HG03469 (cell line): Measurements from ENCODE around the gene GIT2.

ENCODE experiments used
- ATAC-seq: cut with Tn5 transposase; IDR thresholded peaks from one replicate; pipeline ENCODE4 v1.9.1; 2021; ENCODE audit warnings: mild to moderate bottlenecking, moderate library complexity, moderate number of reproducible peaks; ENCODE audit not compliant: unreplicated experiment

Gene GIT2

GRCh38 chr12:109983432-109984142 lies 12.6 kb downstream of the GIT2 start:
- no peak for ATAC-seq

DNA sequence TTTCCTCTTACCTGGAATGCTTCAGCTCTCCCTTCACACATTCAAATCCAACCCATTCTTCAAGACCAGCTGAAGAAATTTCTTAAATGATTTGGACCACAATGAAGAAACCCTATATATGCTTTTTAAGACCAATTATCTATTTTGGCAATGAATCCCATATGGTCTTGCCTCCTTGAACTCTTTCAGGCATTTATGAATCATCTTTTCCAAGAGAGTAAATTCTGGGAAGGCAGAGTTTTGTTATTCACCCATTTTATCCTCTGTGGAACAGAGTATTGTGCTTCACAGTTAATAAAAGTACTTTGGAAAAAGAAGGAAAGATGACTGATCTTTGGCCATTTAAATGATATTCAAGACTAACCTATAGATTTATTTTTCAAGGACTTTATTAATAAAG lies 14.0 kb downstream of the GIT2 start:
- ATAC-seq = no peak

DNA sequence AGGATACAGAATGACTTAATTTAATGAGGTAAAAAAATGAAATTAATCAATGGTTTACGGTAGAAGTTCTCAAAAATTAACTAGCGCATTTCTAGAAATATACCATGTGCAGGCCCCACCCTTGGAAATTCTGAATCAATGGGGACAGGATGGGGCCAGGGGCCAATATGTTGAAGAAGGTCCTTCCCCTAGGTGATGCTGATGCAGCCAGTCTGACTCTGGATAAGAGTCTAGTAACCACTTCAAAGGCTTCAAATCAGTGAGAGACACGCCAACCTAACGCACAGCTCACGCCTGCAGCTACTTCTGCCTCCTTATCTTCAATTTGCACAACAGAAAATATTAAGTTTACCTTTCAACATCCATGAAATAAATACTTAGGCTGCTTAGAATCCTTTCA lies 14.9 kb downstream of the GIT2 start:
- no peak for ATAC-seq

- no peak for ATAC-seq
These were observed 23.3 kb downstream of the GIT2 start for GRCh38 chr12:109972821-109973220.

GRCh38 chr12:109968801-109969200 lies 27.4 kb downstream of the GIT2 start:
- no peak for ATAC-seq

DNA sequence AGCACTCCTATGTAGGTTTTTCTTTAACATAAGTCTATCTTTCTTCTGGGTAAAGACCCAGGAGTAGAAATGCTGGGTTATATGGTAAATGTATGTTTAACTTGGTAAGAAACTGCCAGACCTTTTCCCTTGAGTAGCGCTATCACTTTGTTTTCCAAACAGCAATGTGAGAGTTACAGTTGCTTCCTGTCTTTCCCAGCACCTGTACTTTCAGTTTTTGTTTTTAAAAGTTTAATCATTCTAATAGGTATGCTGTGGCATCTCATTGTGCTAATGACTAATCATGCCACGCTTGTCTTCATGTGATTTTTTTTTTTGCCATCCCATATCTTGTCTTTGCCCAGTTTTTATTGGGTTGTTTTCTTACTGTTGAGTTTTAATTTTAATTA lies 28.1 kb downstream of the GIT2 start:
- no peak for ATAC-seq

- ATAC-seq = no peak
These were observed 28.7 kb downstream of the GIT2 start for GRCh38 chr12:109967383-109968031.

DNA sequence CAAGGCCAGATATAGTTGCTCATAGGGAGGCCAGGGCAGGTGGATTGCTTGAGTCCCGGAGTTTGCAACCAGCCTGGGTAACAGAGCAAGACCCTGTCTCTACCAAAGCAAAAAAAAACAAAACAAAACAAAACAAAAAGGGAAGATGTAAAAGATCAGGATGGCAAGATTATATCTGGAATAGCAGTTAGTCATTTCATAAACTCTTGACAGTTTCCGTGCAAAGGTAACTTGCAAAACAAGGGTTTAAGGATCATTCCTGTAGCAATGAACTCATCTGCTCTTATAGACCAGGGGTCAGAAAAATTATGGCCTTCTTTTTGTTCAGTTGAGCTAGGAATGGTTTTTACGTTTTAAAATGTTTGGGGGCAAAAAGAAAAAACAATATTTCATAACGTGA lies 29.6 kb downstream of the GIT2 start:
- no peak for ATAC-seq

- ATAC-seq = no peak
These were observed 32.3 kb downstream of the GIT2 start for GRCh38 chr12:109963743-109964429.

DNA sequence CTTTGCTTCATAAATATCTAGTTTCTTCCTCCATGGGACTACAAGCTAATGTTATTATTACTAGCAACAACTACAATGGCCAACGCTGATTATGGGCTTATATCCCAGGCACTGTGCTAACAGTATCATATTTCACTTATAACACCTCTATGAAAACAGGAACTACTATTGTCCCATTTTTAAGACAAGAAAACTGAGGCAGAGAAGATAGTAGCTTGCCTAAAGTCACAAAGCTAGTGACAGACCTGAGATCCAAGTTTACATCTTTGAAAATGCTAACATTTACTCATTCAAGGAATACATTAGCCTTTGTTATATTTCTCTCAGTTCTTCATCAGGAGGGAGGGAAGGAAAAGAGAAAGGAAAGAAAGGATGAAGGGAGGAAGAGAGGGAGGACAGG lies 32.8 kb downstream of the GIT2 start:
- ATAC-seq = no peak

GRCh38 chr12:109962398-109962797 lies 33.8 kb downstream of the GIT2 start:
- ATAC-seq = no peak

DNA sequence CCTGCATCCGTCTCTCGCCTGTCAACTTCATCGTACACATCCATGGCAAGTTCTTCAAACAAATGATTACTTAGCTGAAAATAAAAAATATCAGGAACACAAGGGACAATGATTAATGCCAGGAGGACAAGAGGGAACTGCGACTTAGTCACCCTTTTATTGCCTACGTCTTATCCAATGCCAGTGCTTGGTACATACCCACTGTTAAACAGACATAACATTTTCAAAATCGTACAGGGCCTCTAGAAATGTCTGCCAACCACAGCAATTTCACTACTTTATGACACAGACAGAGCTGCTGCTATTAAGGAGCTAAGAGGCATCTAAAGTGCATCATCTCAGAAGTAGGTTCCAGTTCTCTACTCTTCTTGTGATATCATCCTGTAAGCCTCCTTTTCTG lies 34.6 kb downstream of the GIT2 start:
- ATAC-seq = no peak

DNA sequence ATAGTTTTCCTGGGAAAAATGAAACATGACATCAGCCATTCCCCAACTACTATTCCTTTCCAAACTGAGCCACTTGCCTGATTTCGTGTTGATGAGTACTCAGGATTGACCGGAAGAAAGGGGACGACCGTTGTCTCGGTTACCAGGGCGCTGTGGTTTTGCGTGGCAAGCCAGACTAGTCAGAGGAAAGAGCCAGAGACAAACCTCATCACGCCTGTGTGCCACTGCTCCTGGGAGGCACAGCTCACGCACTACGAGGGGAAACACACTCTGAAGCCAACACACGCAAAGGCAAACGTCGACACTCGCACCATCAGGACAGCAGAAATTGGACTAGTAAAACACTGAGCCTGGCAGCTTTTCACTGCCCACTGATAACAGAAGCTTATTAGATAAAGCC lies 35.0 kb downstream of the GIT2 start:
- ATAC-seq = no peak

GRCh38 chr12:109959411-109960093 lies 36.6 kb downstream of the GIT2 start:
- ATAC-seq = no peak

- ATAC-seq = no peak
These were observed 37.8 kb downstream of the GIT2 start for GRCh38 chr12:109958374-109958773.

- ATAC-seq = no peak
These were observed 42.5 kb downstream of the GIT2 start for GRCh38 chr12:109953656-109954055.

- ATAC-seq = no peak
These were observed 43.3 kb downstream of the GIT2 start for GRCh38 chr12:109952873-109953272.

- no peak for ATAC-seq
These were observed 43.9 kb downstream of the GIT2 start for GRCh38 chr12:109952160-109952858.

- no peak for ATAC-seq
These were observed 44.4 kb downstream of the GIT2 start for GRCh38 chr12:109951751-109952150.

GRCh38 chr12:109951136-109951535 lies 45.0 kb downstream of the GIT2 start:
- no peak for ATAC-seq

DNA sequence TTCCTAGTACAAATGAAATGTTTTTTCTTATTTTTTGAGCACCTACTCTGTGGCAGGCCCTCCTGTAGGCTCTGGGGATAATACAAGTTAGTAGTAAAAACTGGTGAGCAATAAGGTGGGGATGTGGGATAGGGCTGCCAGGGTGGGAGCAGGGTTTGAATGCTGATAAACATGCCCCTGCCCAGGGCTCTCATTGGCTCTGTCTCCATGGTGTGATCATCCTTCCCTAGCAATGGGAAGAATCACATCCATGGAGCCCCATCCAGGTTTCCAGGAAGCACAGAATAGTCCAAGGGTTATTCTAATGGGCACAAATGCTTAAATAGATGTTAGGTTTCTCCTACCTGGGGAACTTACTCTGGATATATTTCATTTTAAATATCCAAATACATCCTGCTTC lies 45.5 kb downstream of the GIT2 start:
- ATAC-seq = no peak
